ENCODE results near the gene HOXB5.

The HOXB5 gene

GRCh38 chr17:48593126-48593829 lies at the start of gene HOXB5:
Gene HOXB5, minus strand, starts transcription at chr17:48593779. Its CDS starts 97 bp downstream, at chr17:48593682.
- no peak for DNase-seq (ENCODE audit: low read depth)

GRCh38 chr17:48642843-48643696 lies 49.5 kb upstream of the HOXB5 start:
- no peak for DNase-seq (ENCODE audit: low read depth)

- DNase-seq (ENCODE audit: low read depth): no peak
Measured at GRCh38 chr17:48642059-48642842, 48.7 kb upstream of the HOXB5 start.

- no peak for DNase-seq (ENCODE audit: low read depth)
Measured at GRCh38 chr17:48641541-48642058, 48.0 kb upstream of the HOXB5 start.

- DNase-seq (ENCODE audit: low read depth): no peak
Measured at GRCh38 chr17:48640858-48641180, 47.2 kb upstream of the HOXB5 start.

GRCh38 chr17:48639982-48640857 lies 46.6 kb upstream of the HOXB5 start:
- DNase-seq (ENCODE audit: low read depth): no peak

GRCh38 chr17:48639136-48639535 lies 45.6 kb upstream of the HOXB5 start:
- no peak for DNase-seq (ENCODE audit: low read depth)

GRCh38 chr17:48637323-48638260 lies 44.0 kb upstream of the HOXB5 start:
- DNase-seq (ENCODE audit: low read depth): no peak

GRCh38 chr17:48636177-48637018 lies 42.8 kb upstream of the HOXB5 start:
- DNase-seq (ENCODE audit: low read depth): peak; percentile 50

GRCh38 chr17:48634493-48635208 lies 41.1 kb upstream of the HOXB5 start:
- DNase-seq (ENCODE audit: low read depth): no peak

GRCh38 chr17:48633266-48633677 lies 39.7 kb upstream of the HOXB5 start:
- no peak for DNase-seq (ENCODE audit: low read depth)

- no peak for DNase-seq (ENCODE audit: low read depth)
Measured at GRCh38 chr17:48632579-48633265, 39.1 kb upstream of the HOXB5 start.

- DNase-seq (ENCODE audit: low read depth): no peak
Measured at GRCh38 chr17:48631693-48632578, 38.4 kb upstream of the HOXB5 start.

- no peak for DNase-seq (ENCODE audit: low read depth)
Measured at GRCh38 chr17:48630925-48631692, 37.5 kb upstream of the HOXB5 start.

GRCh38 chr17:48630009-48630924 lies 36.7 kb upstream of the HOXB5 start:
- no peak for DNase-seq (ENCODE audit: low read depth)

Data from stimulated activated CD8-positive, alpha-beta memory T cell treated with anti-CD3 and anti-CD28 coated beads, Interleukin-12 subunit alpha, Interleukin-12 subunit beta, amount 100 ng/mL, for 4 hours (primary cell).